IMR-90 (cell line): ENCODE measurements around the gene ZNF446. TPM values are rescaled to one million over a fixed set of nuclear protein-coding genes. Genes with fewer than 3 reads are reported as not detected.

Experiments used
- ATAC-seq: fragments of 200-7000 bp; cut with Tn5 transposase; 2 replicates; pipeline ENCODE4 v1.9.1; 2020; ENCODE audit warnings: low read depth, mild to moderate bottlenecking, moderate library complexity
- BruUV-seq: library from RNA; stranded (reverse); fragments of 400-500 nt; replicated peaks from 2 replicates; lab custom pipeline; 2021; lab: Mats Ljungman, UMichigan
- CTCF ChIA-PET: fragments of 300-600 bp; formaldehyde crosslinking; extraction: SDS; loops from one replicate; lab custom pipeline; 2021; ENCODE audit warnings: antibody characterized with exemption; lab: Yijun Ruan, JAX
- POLR2A ChIA-PET: fragments of 300-600 bp; sonication (Branson Sonifier 250); formaldehyde crosslinking; loops from one replicate; lab custom pipeline; 2022; ENCODE audit warnings: antibody characterized with exemption; ENCODE audit not compliant: unreplicated experiment; lab: Charles Lee
- DNase-seq: peaks from one replicate; pipeline ENCODE4 v3.0.0; 2013
- H2AFZ ChIP-seq: replicated peaks from 2 replicates; pipeline ENCODE3; 2013; ENCODE audit warnings: low read length, mild to moderate bottlenecking; ENCODE audit not compliant: poor library complexity
- H2AK5ac ChIP-seq: 2 replicates; pipeline ENCODE4 v1.6.1; 2013; ENCODE audit warnings: low read depth, low read length, inconsistent platforms
- H2AK9ac ChIP-seq: replicated peaks from 2 replicates; pipeline ENCODE3; 2013; ENCODE audit warnings: mild to moderate bottlenecking, low read depth, low read length, moderate library complexity; ENCODE audit not compliant: poor library complexity
- H2BK120ac ChIP-seq: 2 replicates; pipeline ENCODE4 v1.6.1; 2013; ENCODE audit warnings: low read depth, low read length, inconsistent platforms
- H2BK15ac ChIP-seq: 3 replicates; pipeline ENCODE4 v1.6.1; 2013; ENCODE audit warnings: low read depth, low read length, inconsistent platforms
- H2BK20ac ChIP-seq: 2 replicates; pipeline ENCODE4 v1.6.1; 2013; ENCODE audit warnings: low read depth, mild to moderate bottlenecking, inconsistent platforms, low read length, moderate library complexity
- H2BK5ac ChIP-seq: 2 replicates; pipeline ENCODE4 v1.6.1; 2013; ENCODE audit warnings: mild to moderate bottlenecking, low read depth, low read length, inconsistent platforms; ENCODE audit not compliant: poor library complexity, severe bottlenecking
- H3K14ac ChIP-seq: replicated peaks from 2 replicates; pipeline ENCODE4 v1.6.1; 2013; ENCODE audit warnings: low read depth, low read length, inconsistent platforms
- H3K18ac ChIP-seq: 2 replicates; pipeline ENCODE4 v1.6.1; 2013; ENCODE audit warnings: low read depth, low read length, control low read depth
- H3K23ac ChIP-seq: 2 replicates; pipeline ENCODE4 v1.6.1; 2013; ENCODE audit warnings: low read depth, low read length, inconsistent platforms
- H3K27ac ChIP-seq: 2 replicates; pipeline ENCODE4 v1.5.1; 2013; ENCODE audit warnings: mild to moderate bottlenecking, control low read depth, low read length; ENCODE audit not compliant: insufficient read depth
- H3K27me3 ChIP-seq: 2 replicates; pipeline ENCODE4 v1.6.1; 2013; ENCODE audit warnings: low read length; ENCODE audit not compliant: control insufficient read depth, insufficient read depth
- H3K36me3 ChIP-seq: 2 replicates; pipeline ENCODE4 v1.6.1; 2013; ENCODE audit warnings: low read length, mixed read lengths; ENCODE audit not compliant: control insufficient read depth, insufficient read depth
- H3K4ac ChIP-seq: 2 replicates; pipeline ENCODE4 v1.6.1; 2013; ENCODE audit warnings: low read depth, low read length, inconsistent platforms
- H3K4me1 ChIP-seq: 2 replicates; pipeline ENCODE4 v1.6.1; 2013; ENCODE audit warnings: low read length, mixed read lengths; ENCODE audit not compliant: control insufficient read depth, insufficient read depth
- H3K4me2 ChIP-seq: 2 replicates; pipeline ENCODE4 v1.6.1; 2013; ENCODE audit warnings: low read depth, mild to moderate bottlenecking, control low read depth, low read length, moderate library complexity
- H3K4me3 ChIP-seq: 2 replicates; pipeline ENCODE4 v1.5.1; 2013; ENCODE audit warnings: low read depth, mild to moderate bottlenecking, control low read depth, low read length, moderate library complexity; ENCODE audit not compliant: insufficient read depth
- H3K56ac ChIP-seq: 2 replicates; pipeline ENCODE4 v1.6.1; 2013; ENCODE audit warnings: low read length, inconsistent platforms; ENCODE audit not compliant: insufficient read depth; ENCODE audit errors: extremely low read depth
- H3K79me1 ChIP-seq, 2 experiments: 2 replicates each; pipeline ENCODE4 v1.6.1; 2013; ENCODE audit warnings: low read length in 2 of 2, inconsistent platforms in 1 of 2, low read depth in 1 of 2
- H3K9ac ChIP-seq: 2 replicates; pipeline ENCODE4 v1.6.1; 2013; ENCODE audit warnings: low read depth, low read length, control low read depth
- H3K9me1 ChIP-seq: 2 replicates; pipeline ENCODE4 v1.6.1; 2013; ENCODE audit warnings: low read length, inconsistent platforms; ENCODE audit not compliant: insufficient read depth
- H3K9me3 ChIP-seq: 2 replicates; pipeline ENCODE4 v1.6.1; 2013; ENCODE audit warnings: low read length; ENCODE audit not compliant: control insufficient read depth, insufficient read depth
- H4K20me1 ChIP-seq: 2 replicates; pipeline ENCODE4 v1.6.1; 2013; ENCODE audit warnings: low read length, inconsistent platforms; ENCODE audit not compliant: insufficient read depth
- H4K5ac ChIP-seq: 2 replicates; pipeline ENCODE4 v1.6.1; 2013; ENCODE audit warnings: mild to moderate bottlenecking, low read depth, low read length, control low read depth
- H4K8ac ChIP-seq, 2 experiments: 2 replicates each; pipeline ENCODE4 v1.6.1; 2013; ENCODE audit warnings: low read depth in 2 of 2, low read length in 2 of 2, control low read depth in 1 of 2, inconsistent platforms in 1 of 2
- H4K91ac ChIP-seq: 2 replicates; pipeline ENCODE4 v1.6.1; 2013; ENCODE audit warnings: low read depth, low read length, inconsistent platforms; ENCODE audit not compliant: insufficient read depth
- FOS ChIP-seq: fragments of 150-350 bp; IDR thresholded peaks from 2 replicates; pipeline ENCODE4 v1.6.1; 2016; ENCODE audit warnings: low read depth, low read length
- MAZ ChIP-seq: IDR thresholded peaks from 2 replicates; pipeline ENCODE4 v1.6.1; 2012; ENCODE audit warnings: low read depth, mild to moderate bottlenecking, low read length, improper control_type of control experiment, moderate library complexity, borderline replicate concordance
- WGBS, 2 experiments: methylation state at CpG; one replicate each; pipeline versions ENCODE4 v1.1.5 to v1.1.7; 2013; ENCODE audit warnings: missing lambda C conversion rate in 2 of 2; ENCODE audit not compliant: insufficient read length in 1 of 2; ENCODE audit errors: extremely low coverage in 2 of 2; 5-methylcytosine and 5-hydroxymethylcytosine counted together
- dilution Hi-C: fragments of 300-500 bp; cut with HindIII; formaldehyde crosslinking; loops from one replicate; pipeline ENCODE4 v1.14.3; 2018; ENCODE audit warnings: low sequenced_read_pairs; ENCODE audit not compliant: unreplicated experiment
- in situ Hi-C: fragments of 300-500 bp; cut with MboI; formaldehyde crosslinking; loops from 3 replicates; pipeline ENCODE4 v1.14.3; 2019; ENCODE audit warnings: low sequenced_read_pairs, inconsistent platforms, mixed read lengths
- intact Hi-C: fragments of 100-400 bp; cut with micrococcal nuclease; formaldehyde crosslinking; loops from 2 replicates; pipeline ENCODE4 v1.10.0; 2022
- polyA plus RNA-seq, 3 experiments: library from polyadenylated mRNA; depleted of rRNA; stranded (reverse); fragments of >200 nt; gene quantifications; 2 replicates each; pipeline ENCODE4 v1.2.3, GENCODE V29; 2012; ENCODE audit warnings: low replicate concordance in 1 of 3
- total RNA-seq: library from RNA; depleted of rRNA; stranded (reverse); fragments of >200 nt; gene quantifications from 2 replicates; pipeline ENCODE4 v1.2.3, GENCODE V29; 2012
- TF ChIP-seq, protein P1 (sequence below): fragments of 150-350 bp; IDR thresholded peaks from 2 replicates; pipeline ENCODE4 v1.6.1; 2017; ENCODE audit warnings: mild to moderate bottlenecking, antibody characterized with exemption, low read length, low read depth

Gene ZNF446
- total and polyA plus RNA-seq, 2 of the 4 experiments (the other 2 are of a cell fraction) = 4.8 to 6.9 TPM

DNA sequence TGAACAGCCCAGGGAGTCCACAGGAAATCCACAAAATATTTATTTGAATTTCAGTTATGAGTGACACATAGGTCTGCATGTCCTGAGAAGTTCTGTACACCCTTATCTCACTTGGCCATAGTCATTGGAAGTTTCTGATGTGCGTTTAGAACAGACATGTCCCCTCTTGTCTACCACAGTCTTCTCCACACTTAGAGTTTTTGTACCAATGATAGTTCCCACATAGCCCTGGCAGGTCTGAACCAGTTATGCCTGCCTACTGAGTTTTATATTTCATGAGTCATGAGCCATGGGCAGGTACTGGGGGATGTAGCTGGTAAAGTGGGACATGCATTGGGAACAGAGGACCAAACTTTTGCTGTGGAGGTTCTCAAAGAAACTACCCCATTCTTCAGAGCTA lies 47.5 kb upstream of the ZNF446 start:
- Histone ChIP-seq H3K9me1 (no peaks in the 10 kb centered on the region), H4K20me1 (no peaks in the 10 kb centered on the region), H4K91ac (no peak overlapping the region), H2BK120ac (no peak overlapping the region), H3K4ac (no peak overlapping the region), H3K4me1 (no peaks in the 10 kb centered on the region), H3K14ac (no peak overlapping the region), H3K4me2 (no peak overlapping the region), H4K5ac (no peak overlapping the region), H3K18ac (no peak overlapping the region), H2BK15ac (no peak overlapping the region), H3K79me1 (no peaks in the 10 kb centered on the region; a peak in 1 of 4 replicates), H2AK9ac (no peak overlapping the region), H2BK20ac (no peak overlapping the region), H3K4me3 (no peak overlapping the region), H2AFZ (no peak overlapping the region), H3K23ac (no peak overlapping the region), H3K27me3 (no peaks in the 10 kb centered on the region), H3K36me3 (peaks cover 26% of the 10 kb centered on the region), H3K56ac (no peak overlapping the region), H3K9me3 (peaks cover 70% of the 10 kb centered on the region), H3K27ac (no peak overlapping the region), H2BK5ac (no peak overlapping the region), H3K9ac (no peak overlapping the region), H2AK5ac (no peak overlapping the region), H4K8ac (no peak overlapping the region)
- in situ Hi-C loops (no loop called here), intact Hi-C loops (no loop called here), dilution Hi-C loops (no loop called here)
- ChIA-PET CTCF (no interaction called here), POLR2A (no interaction called here)
- no TSS peak for BruUV-seq
- ATAC-seq (no peak), DNase-seq (no peak)
- WGBS, 2 experiments = no CpG with 5 or more reads among the region's 1 CpG
- TF ChIP-seq, protein P1, sequence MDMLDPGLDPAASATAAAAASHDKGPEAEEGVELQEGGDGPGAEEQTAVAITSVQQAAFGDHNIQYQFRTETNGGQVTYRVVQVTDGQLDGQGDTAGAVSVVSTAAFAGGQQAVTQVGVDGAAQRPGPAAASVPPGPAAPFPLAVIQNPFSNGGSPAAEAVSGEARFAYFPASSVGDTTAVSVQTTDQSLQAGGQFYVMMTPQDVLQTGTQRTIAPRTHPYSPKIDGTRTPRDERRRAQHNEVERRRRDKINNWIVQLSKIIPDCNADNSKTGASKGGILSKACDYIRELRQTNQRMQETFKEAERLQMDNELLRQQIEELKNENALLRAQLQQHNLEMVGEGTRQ = no peak
- TF ChIP-seq MAZ = no peak
- no peak for TF ChIP-seq FOS
